H9 (cell line): ENCODE data around the gene RAD51. TPM values are rescaled to one million over a fixed set of nuclear protein-coding genes. Genes with fewer than 3 reads are reported as not detected.

ENCODE experiments used
- DNase-seq: peaks from one replicate; pipeline ENCODE4 v3.0.0-alpha.2; 2017
- H2AFZ ChIP-seq: one replicate; pipeline ENCODE4 v1.6.1; 2013; ENCODE audit warnings: mild to moderate bottlenecking, low read length, control low read depth, moderate library complexity
- H2AK5ac ChIP-seq: 2 replicates; pipeline ENCODE4 v1.6.1; 2013; ENCODE audit warnings: low read length, control low read depth, mixed read lengths; ENCODE audit not compliant: insufficient read length
- H2BK120ac ChIP-seq: one replicate; pipeline ENCODE4 v1.6.1; 2013; ENCODE audit warnings: low read depth, mild to moderate bottlenecking, low read length, control low read depth, inconsistent platforms; ENCODE audit not compliant: poor library complexity, severe bottlenecking
- H2BK12ac ChIP-seq: 2 replicates; pipeline ENCODE4 v1.6.1; 2013; ENCODE audit warnings: low read length, control low read depth, mixed read lengths, low read depth; ENCODE audit not compliant: insufficient read length
- H2BK15ac ChIP-seq: 2 replicates; pipeline ENCODE4 v1.6.1; 2013; ENCODE audit warnings: low read depth, low read length, control low read depth
- H2BK20ac ChIP-seq: one replicate; pipeline ENCODE4 v1.6.1; 2013; ENCODE audit warnings: low read depth, mild to moderate bottlenecking, low read length, control low read depth, inconsistent platforms; ENCODE audit not compliant: poor library complexity, severe bottlenecking
- H2BK5ac ChIP-seq: 2 replicates; pipeline ENCODE4 v1.6.1; 2013; ENCODE audit warnings: low read length, control low read depth, mixed read lengths; ENCODE audit not compliant: insufficient read length
- H3K14ac ChIP-seq: 2 replicates; pipeline ENCODE4 v1.6.1; 2013; ENCODE audit warnings: low read length, control low read depth; ENCODE audit not compliant: insufficient read depth
- H3K18ac ChIP-seq: 2 replicates; pipeline ENCODE4 v1.6.1; 2013; ENCODE audit warnings: low read depth, mild to moderate bottlenecking, mixed read lengths, low read length, control low read depth; ENCODE audit not compliant: insufficient read length
- H3K23ac ChIP-seq: 2 replicates; pipeline ENCODE4 v1.6.1; 2013; ENCODE audit warnings: low read length, control low read depth, mixed read lengths, low read depth; ENCODE audit not compliant: insufficient read length
- H3K23me2 ChIP-seq: 2 replicates; pipeline ENCODE4 v1.6.1; 2013; ENCODE audit warnings: low read depth, mild to moderate bottlenecking, mixed read lengths, low read length, control low read depth; ENCODE audit not compliant: insufficient read length, poor library complexity, severe bottlenecking
- H3K27ac ChIP-seq: 2 replicates; pipeline ENCODE4 v1.5.1; 2013; ENCODE audit warnings: low read length, control low read depth, mixed read lengths, low read depth; ENCODE audit not compliant: insufficient read length
- H3K27me3 ChIP-seq: 2 replicates; pipeline ENCODE4 v1.6.1; 2013; ENCODE audit warnings: low read length, control low read depth, inconsistent platforms; ENCODE audit not compliant: insufficient read depth
- H3K4ac ChIP-seq: 2 replicates; pipeline ENCODE4 v1.6.1; 2013; ENCODE audit warnings: low read depth, mild to moderate bottlenecking, control low read depth, inconsistent platforms, low read length, moderate library complexity
- H3K4me1 ChIP-seq: 2 replicates; pipeline ENCODE4 v1.6.1; 2013; ENCODE audit warnings: low read length, control low read depth, inconsistent platforms; ENCODE audit not compliant: insufficient read depth
- H3K4me2 ChIP-seq: 2 replicates; pipeline ENCODE4 v1.6.1; 2013; ENCODE audit warnings: low read length, control low read depth, mixed read lengths; ENCODE audit not compliant: insufficient read length, insufficient read depth
- H3K56ac ChIP-seq: 2 replicates; pipeline ENCODE4 v1.6.1; 2013; ENCODE audit warnings: low read depth, mild to moderate bottlenecking, mixed read lengths, low read length, control low read depth; ENCODE audit not compliant: insufficient read length
- H3K79me1 ChIP-seq: 2 replicates; pipeline ENCODE4 v1.6.1; 2013; ENCODE audit warnings: low read depth, mild to moderate bottlenecking, moderate library complexity, low read length, control low read depth, inconsistent platforms; ENCODE audit not compliant: insufficient read depth, poor library complexity, severe bottlenecking
- H3K79me2 ChIP-seq: 2 replicates; pipeline ENCODE4 v1.6.1; 2013; ENCODE audit warnings: low read length, control low read depth, inconsistent platforms; ENCODE audit not compliant: insufficient read depth
- H3K9ac ChIP-seq: 2 replicates; pipeline ENCODE4 v1.6.1; 2013; ENCODE audit warnings: low read length, control low read depth, mixed read lengths; ENCODE audit not compliant: insufficient read length; ENCODE audit errors: extremely low read depth
- H3K9me3 ChIP-seq: one replicate; pipeline ENCODE4 v1.6.1; 2013; ENCODE audit warnings: low read depth, low read length, inconsistent platforms; ENCODE audit not compliant: control insufficient read depth
- H3T11ph ChIP-seq: one replicate; pipeline ENCODE4 v1.6.1; 2013; ENCODE audit warnings: mild to moderate bottlenecking, low read length, control low read depth, inconsistent platforms
- H4K20me1 ChIP-seq: one replicate; pipeline ENCODE4 v1.6.1; 2013; ENCODE audit not compliant: control insufficient read depth, insufficient read length, insufficient read depth
- H4K5ac ChIP-seq: 2 replicates; pipeline ENCODE4 v1.6.1; 2013; ENCODE audit warnings: low read depth, mild to moderate bottlenecking, mixed read lengths, low read length, control low read depth; ENCODE audit not compliant: insufficient read length
- H4K8ac ChIP-seq: replicated peaks from 2 replicates; pipeline ENCODE4 v1.6.1; 2013; ENCODE audit warnings: low read length, control low read depth, mixed read lengths, low read depth; ENCODE audit not compliant: insufficient read length
- H4K91ac ChIP-seq: 2 replicates; pipeline ENCODE4 v1.6.1; 2013; ENCODE audit warnings: low read depth, mild to moderate bottlenecking, moderate library complexity, mixed read lengths, low read length, control low read depth; ENCODE audit not compliant: insufficient read length
- H3K27ac Mint-ChIP-seq, 3 experiments: 2 replicates in 2 of 3; 3 replicates in 1 of 3; pipeline ENCODE4 v1.8.0; 2020 to 2021; ENCODE audit warnings: mixed read lengths in 3 of 3, mild to moderate bottlenecking in 1 of 3, moderate library complexity in 1 of 3
- H3K27me3 Mint-ChIP-seq: 2 replicates; pipeline ENCODE4 v1.8.0; 2021; ENCODE audit warnings: low read depth, mild to moderate bottlenecking, moderate library complexity, mixed read lengths
- H3K36me3 Mint-ChIP-seq, 3 experiments: 2 replicates in 2 of 3; 3 replicates in 1 of 3; pipeline ENCODE4 v1.8.0; 2020 to 2021; ENCODE audit warnings: low read depth in 3 of 3, mixed read lengths in 3 of 3; ENCODE audit not compliant: insufficient read depth in 1 of 3
- H3K4me1 Mint-ChIP-seq, 2 experiments: 2 replicates each; pipeline ENCODE4 v1.8.0; 2020; ENCODE audit warnings: mixed read lengths in 2 of 2
- H3K4me3 Mint-ChIP-seq, 2 experiments: 2 replicates in 1 of 2; 3 replicates in 1 of 2; pipeline ENCODE4 v1.8.0; 2020 to 2021; ENCODE audit warnings: mild to moderate bottlenecking in 2 of 2, mixed read lengths in 2 of 2, moderate library complexity in 1 of 2
- H3K9me3 Mint-ChIP-seq, 2 experiments: 2 replicates in 1 of 2; 3 replicates in 1 of 2; pipeline ENCODE4 v1.8.0; 2020; ENCODE audit warnings: mild to moderate bottlenecking in 2 of 2, mixed read lengths in 2 of 2, moderate library complexity in 1 of 2
- WGBS: extraction: QIAGEN DNeasy Blood & Tissue Kit; methylation state at CpG from one replicate; pipeline ENCODE4 v1.1.7; 2013; ENCODE audit warnings: missing lambda C conversion rate, low lambda C conversion rate, mixed read lengths; ENCODE audit not compliant: insufficient read length; ENCODE audit errors: extremely low coverage; 5-methylcytosine and 5-hydroxymethylcytosine counted together
- total RNA-seq: library from RNA; stranded (reverse); gene quantifications from 2 replicates; pipeline ENCODE4 v1.2.1, GENCODE V29; 2021
- TF ChIP-seq, protein P1 (sequence below): fragments of 200-600 bp; sonication (generic); conservative IDR thresholded peaks from 3 replicates; pipeline ENCODE4 v1.8.0; 2021; ENCODE audit warnings: antibody characterized with exemption, mild to moderate bottlenecking

RAD51 gene
- total RNA-seq, 1 experiment from 2014 or later: 39.2 TPM

GRCh38 chr15:40723919-40724318 lies 28.9 kb downstream of the RAD51 start:
- no peaks in the 10 kb centered on the region for H3K27me3 ChIP-seq

More at GRCh38 chr15:40723919-40724318, 28.9 kb downstream of the RAD51 start:
- Mint-ChIP-seq H3K4me1 (no peaks in the 10 kb centered on the region), H3K27ac (no peak overlapping the region; a peak in 1 of 7 replicates), H3K9me3 (no peaks in the 10 kb centered on the region), H3K27me3 (no peaks in the 10 kb centered on the region), H3K4me3 (no peak overlapping the region), H3K36me3 (peaks cover 11 to 47% (median 36%) of the 10 kb centered on the region in 3 experiments; a peak in 6 of 7 replicates)
- H4K20me1 ChIP-seq: no peaks in the 10 kb centered on the region
- H3K4me1 ChIP-seq: no peaks in the 10 kb centered on the region
- no peaks in the 10 kb centered on the region for H3K79me1 ChIP-seq
- TF ChIP-seq, protein P1, sequence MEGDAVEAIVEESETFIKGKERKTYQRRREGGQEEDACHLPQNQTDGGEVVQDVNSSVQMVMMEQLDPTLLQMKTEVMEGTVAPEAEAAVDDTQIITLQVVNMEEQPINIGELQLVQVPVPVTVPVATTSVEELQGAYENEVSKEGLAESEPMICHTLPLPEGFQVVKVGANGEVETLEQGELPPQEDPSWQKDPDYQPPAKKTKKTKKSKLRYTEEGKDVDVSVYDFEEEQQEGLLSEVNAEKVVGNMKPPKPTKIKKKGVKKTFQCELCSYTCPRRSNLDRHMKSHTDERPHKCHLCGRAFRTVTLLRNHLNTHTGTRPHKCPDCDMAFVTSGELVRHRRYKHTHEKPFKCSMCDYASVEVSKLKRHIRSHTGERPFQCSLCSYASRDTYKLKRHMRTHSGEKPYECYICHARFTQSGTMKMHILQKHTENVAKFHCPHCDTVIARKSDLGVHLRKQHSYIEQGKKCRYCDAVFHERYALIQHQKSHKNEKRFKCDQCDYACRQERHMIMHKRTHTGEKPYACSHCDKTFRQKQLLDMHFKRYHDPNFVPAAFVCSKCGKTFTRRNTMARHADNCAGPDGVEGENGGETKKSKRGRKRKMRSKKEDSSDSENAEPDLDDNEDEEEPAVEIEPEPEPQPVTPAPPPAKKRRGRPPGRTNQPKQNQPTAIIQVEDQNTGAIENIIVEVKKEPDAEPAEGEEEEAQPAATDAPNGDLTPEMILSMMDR: no peak
- no peak overlapping the region for H3K18ac ChIP-seq
- no peak overlapping the region for H2BK5ac ChIP-seq
- H2BK12ac ChIP-seq: no peak overlapping the region
- H3K9ac ChIP-seq: no peak overlapping the region
- no peak for DNase-seq
- H3K23ac ChIP-seq: no peak overlapping the region
- H2AFZ ChIP-seq: no peak overlapping the region
- H2BK120ac ChIP-seq: no peak overlapping the region
- H3K9me3 ChIP-seq: no peaks in the 10 kb centered on the region
- no peaks in the 10 kb centered on the region for H3K79me2 ChIP-seq
- no peak overlapping the region for H2BK20ac ChIP-seq
- H2BK15ac ChIP-seq: no peak overlapping the region
- no peak overlapping the region for H2AK5ac ChIP-seq
- no peak overlapping the region for H3T11ph ChIP-seq
- H3K4ac ChIP-seq: no peak overlapping the region
- H4K8ac ChIP-seq: no peak overlapping the region
- no peak overlapping the region for H4K91ac ChIP-seq
- no peaks in the 10 kb centered on the region for H3K23me2 ChIP-seq
- no peak overlapping the region for H4K5ac ChIP-seq
- no CpG with 5 or more reads among the region's 2 CpGs for WGBS
- H3K4me2 ChIP-seq: no peak overlapping the region
- H3K14ac ChIP-seq: no peak overlapping the region
- H3K27ac ChIP-seq: no peak overlapping the region
- H3K56ac ChIP-seq: no peak overlapping the region
